Loucy (cell line): ENCODE measurements around the gene SUPT3H.

Source experiments
- H2AFZ ChIP-seq: fragments of 200-600 bp; sonication (generic); 2 replicates; pipeline ENCODE4 v1.6.0; 2016; ENCODE audit warnings: antibody characterized with exemption, mild to moderate bottlenecking, low read length, moderate library complexity
- H3F3A ChIP-seq: fragments of 200-600 bp; 2 replicates; pipeline ENCODE4 v1.6.0; 2016; ENCODE audit warnings: antibody characterized with exemption, low read depth, mild to moderate bottlenecking
- H3K27me3 ChIP-seq: fragments of 200-600 bp; sonication (generic); 2 replicates; pipeline ENCODE4 v1.6.1; 2014; ENCODE audit warnings: low read length, mild to moderate bottlenecking; ENCODE audit not compliant: insufficient read depth, poor library complexity, severe bottlenecking
- H3K36me3 ChIP-seq: fragments of 200-600 bp; sonication (generic); 2 replicates; pipeline ENCODE4 v1.6.1; 2016; ENCODE audit warnings: low read length; ENCODE audit not compliant: insufficient read depth
- H3K4me1 ChIP-seq: fragments of 200-600 bp; sonication (generic); 2 replicates; pipeline ENCODE4 v1.5.1; 2014; ENCODE audit warnings: low read length, mild to moderate bottlenecking; ENCODE audit not compliant: insufficient read depth, poor library complexity, severe bottlenecking
- H3K4me2 ChIP-seq: fragments of 200-600 bp; sonication (generic); 2 replicates; pipeline ENCODE4 v1.6.0; 2014; ENCODE audit warnings: antibody characterized with exemption, low read length, low read depth, mild to moderate bottlenecking; ENCODE audit not compliant: poor library complexity, severe bottlenecking
- H3K4me3 ChIP-seq: fragments of 200-600 bp; sonication (generic); 2 replicates; pipeline ENCODE4 v1.5.1; 2014; ENCODE audit warnings: low read length, mild to moderate bottlenecking, mixed read lengths; ENCODE audit not compliant: poor library complexity, severe bottlenecking
- H3K79me2 ChIP-seq: fragments of 200-600 bp; sonication (generic); 2 replicates; pipeline ENCODE4 v1.6.1; 2014; ENCODE audit warnings: low read length; ENCODE audit not compliant: insufficient read depth
- H3K9ac ChIP-seq: fragments of 200-600 bp; sonication (generic); 2 replicates; pipeline ENCODE4 v1.6.0; 2014; ENCODE audit warnings: mild to moderate bottlenecking, low read depth, low read length, moderate library complexity; ENCODE audit not compliant: poor library complexity, severe bottlenecking
- H3K9me2 ChIP-seq: fragments of 200-600 bp; sonication (generic); replicated peaks from 2 replicates; pipeline ENCODE4 v1.6.1; 2016; ENCODE audit warnings: low read depth, low read length, mixed read lengths
- H3K9me3 ChIP-seq: fragments of 200-600 bp; sonication (generic); 2 replicates; pipeline ENCODE4 v1.6.1; 2014; ENCODE audit warnings: mild to moderate bottlenecking, antibody characterized with exemption, low read length, low read depth; ENCODE audit not compliant: insufficient read depth
- H4K20me1 ChIP-seq: fragments of 200-600 bp; sonication (generic); 2 replicates; pipeline ENCODE4 v1.6.0; 2014; ENCODE audit warnings: antibody characterized with exemption, low read length, mild to moderate bottlenecking; ENCODE audit not compliant: insufficient read depth, poor library complexity, severe bottlenecking
- CTCF ChIP-seq: fragments of 200-600 bp; sonication (generic); conservative IDR thresholded peaks from 2 replicates; pipeline ENCODE4 v1.5.1; 2014; ENCODE audit warnings: mild to moderate bottlenecking, antibody characterized with exemption, low read length
- EZH2phosphoT487 ChIP-seq: fragments of 200-600 bp; IDR thresholded peaks from 2 replicates; pipeline ENCODE4 v1.6.1; 2018; ENCODE audit warnings: antibody characterized with exemption, mild to moderate bottlenecking, moderate library complexity, borderline replicate concordance

The SUPT3H gene

GRCh38 chr6:44795326-44795725, 582.4 kb downstream of the SUPT3H start:
- Histone ChIP-seq H3K4me2 (no peak overlapping the region), H3K9me3 (no peaks in the 10 kb centered on the region), H3K9ac (no peak overlapping the region)

GRCh38 chr6:44789806-44790205, 587.9 kb downstream of the SUPT3H start:
- H3K4me1 ChIP-seq = peaks cover 5% of the 10 kb centered on the region
- no peak overlapping the region for H3K4me2 ChIP-seq
- H3K9me2 ChIP-seq = no peaks in the 10 kb centered on the region
- no peak overlapping the region for H3K4me3 ChIP-seq
- H3K9me3 ChIP-seq = no peaks in the 10 kb centered on the region
- H3K9ac ChIP-seq = no peak overlapping the region
- H3K27me3 ChIP-seq = no peaks in the 10 kb centered on the region
- H2AFZ ChIP-seq = no peak overlapping the region
- no peaks in the 10 kb centered on the region for H3F3A ChIP-seq
- TF ChIP-seq EZH2phosphoT487 = no peak
- TF ChIP-seq CTCF = no peak
- H4K20me1 ChIP-seq = no peaks in the 10 kb centered on the region
- H3K79me2 ChIP-seq = no peaks in the 10 kb centered on the region
- no peaks in the 10 kb centered on the region for H3K36me3 ChIP-seq

More at GRCh38 chr6:44795326-44795725, 582.4 kb downstream of the SUPT3H start:
- Histone ChIP-seq H3K27me3 (no peaks in the 10 kb centered on the region), H3K4me1 (no peaks in the 10 kb centered on the region), H3F3A (no peaks in the 10 kb centered on the region), H2AFZ (no peak overlapping the region), H4K20me1 (no peaks in the 10 kb centered on the region), H3K9me2 (no peaks in the 10 kb centered on the region), H3K79me2 (no peaks in the 10 kb centered on the region), H3K36me3 (no peaks in the 10 kb centered on the region), H3K4me3 (no peak overlapping the region)
- TF ChIP-seq EZH2phosphoT487 (no peak), CTCF (no peak)

- Histone ChIP-seq H3K36me3 (no peaks in the 10 kb centered on the region), H3K9me2 (no peaks in the 10 kb centered on the region)
- no peak for TF ChIP-seq CTCF
- no peak for TF ChIP-seq EZH2phosphoT487
These were observed 588.7 kb downstream of the SUPT3H start for GRCh38 chr6:44789061-44789460.

More at GRCh38 chr6:44789061-44789460, 588.7 kb downstream of the SUPT3H start:
- no peaks in the 10 kb centered on the region for H3K79me2 ChIP-seq
- H3K4me1 ChIP-seq = peaks cover 5% of the 10 kb centered on the region
- no peak overlapping the region for H3K4me3 ChIP-seq
- no peaks in the 10 kb centered on the region for H3K27me3 ChIP-seq
- H3K9ac ChIP-seq = no peak overlapping the region
- no peak overlapping the region for H3K4me2 ChIP-seq
- no peak overlapping the region for H2AFZ ChIP-seq
- no peaks in the 10 kb centered on the region for H3K9me3 ChIP-seq
- H3F3A ChIP-seq = no peaks in the 10 kb centered on the region
- no peaks in the 10 kb centered on the region for H4K20me1 ChIP-seq
